ENCODE measurements around the gene ADK.
"Not testable (repeated sequence)": the region's sequence is repeated elsewhere in the genome, so short reads cannot be mapped to it uniquely, and the experiment has no call there.

The ADK gene

DNA sequence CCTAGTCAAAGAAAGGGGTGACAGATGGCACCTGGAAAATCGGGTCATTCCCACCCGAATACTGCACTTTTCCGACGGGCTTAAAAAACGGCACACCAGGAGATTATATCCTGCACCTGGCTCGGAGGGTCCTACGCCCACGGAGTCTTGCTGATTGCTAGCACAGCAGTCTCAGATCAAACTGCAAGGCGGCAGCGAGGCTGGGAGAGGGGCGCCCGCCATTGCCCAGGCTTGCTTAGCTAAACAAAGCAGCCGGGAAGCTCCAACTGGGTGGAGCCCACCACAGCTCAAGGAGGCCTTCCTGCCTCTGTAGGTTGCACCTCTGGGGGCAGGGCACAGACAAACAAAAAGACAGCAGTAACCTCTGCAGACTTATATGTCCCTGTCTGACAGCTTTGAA is 66.1 kb downstream of the ADK start:
- DNase-seq; intact Hi-C loops (cut with DNase I): not testable (repeated sequence)

DNA sequence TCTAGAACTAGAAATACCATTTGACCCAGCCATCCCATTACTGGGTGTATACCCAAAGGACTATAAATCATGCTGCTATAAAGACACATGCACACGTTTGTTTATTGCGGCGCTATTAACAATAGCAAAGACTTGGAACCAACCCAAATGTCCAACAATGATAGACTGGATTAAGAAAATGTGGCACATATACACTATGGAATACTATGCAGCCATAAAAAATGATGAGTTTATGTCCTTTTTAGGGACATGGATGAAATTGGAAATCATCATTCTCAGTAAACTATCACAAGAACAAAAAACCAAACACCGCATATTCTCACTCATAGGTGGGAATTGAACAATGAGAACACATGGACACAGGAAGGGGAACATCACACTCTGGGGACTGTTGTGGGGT is 71.4 kb downstream of the ADK start:
- DNase-seq; intact Hi-C loops (cut with DNase I): not testable (repeated sequence)

DNA sequence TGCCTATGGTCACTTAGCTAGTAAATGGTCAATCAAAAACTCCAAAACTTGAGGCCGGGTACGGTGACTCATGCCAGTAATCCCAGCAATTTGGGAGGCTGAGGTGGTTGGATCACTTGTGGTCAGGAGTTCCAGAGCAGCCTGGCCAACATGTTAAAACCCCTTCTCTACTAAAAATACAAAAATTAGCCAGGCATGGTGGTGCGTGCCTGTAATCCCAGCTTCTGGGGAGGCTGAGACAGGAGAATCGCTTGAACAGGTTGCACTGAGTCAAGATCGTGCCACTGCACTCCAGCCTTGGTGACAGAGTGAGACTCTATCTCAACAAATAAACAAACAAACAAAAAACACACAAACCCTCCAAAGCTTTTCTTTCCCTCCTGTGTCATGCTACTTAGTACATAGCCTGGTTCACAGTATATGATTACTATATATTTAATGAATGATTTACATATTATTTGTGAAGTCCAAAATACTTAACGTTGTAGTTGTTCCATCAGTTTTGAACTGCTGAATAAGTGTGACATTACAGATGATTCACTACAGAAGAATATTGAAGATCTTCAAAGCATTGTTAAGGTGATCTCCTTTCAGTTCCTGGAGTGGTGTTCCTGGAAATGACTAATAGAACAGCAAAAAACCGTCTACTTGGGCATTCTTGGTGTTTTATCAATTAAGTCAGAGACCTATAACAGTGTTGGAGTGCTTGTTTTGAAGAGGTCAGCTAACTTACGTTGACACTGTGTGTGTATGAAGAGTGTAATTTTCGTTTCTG is 72.9 kb downstream of the ADK start:
- intact Hi-C loops (cut with DNase I) = no loop called here
- no peak for DNase-seq

DNA sequence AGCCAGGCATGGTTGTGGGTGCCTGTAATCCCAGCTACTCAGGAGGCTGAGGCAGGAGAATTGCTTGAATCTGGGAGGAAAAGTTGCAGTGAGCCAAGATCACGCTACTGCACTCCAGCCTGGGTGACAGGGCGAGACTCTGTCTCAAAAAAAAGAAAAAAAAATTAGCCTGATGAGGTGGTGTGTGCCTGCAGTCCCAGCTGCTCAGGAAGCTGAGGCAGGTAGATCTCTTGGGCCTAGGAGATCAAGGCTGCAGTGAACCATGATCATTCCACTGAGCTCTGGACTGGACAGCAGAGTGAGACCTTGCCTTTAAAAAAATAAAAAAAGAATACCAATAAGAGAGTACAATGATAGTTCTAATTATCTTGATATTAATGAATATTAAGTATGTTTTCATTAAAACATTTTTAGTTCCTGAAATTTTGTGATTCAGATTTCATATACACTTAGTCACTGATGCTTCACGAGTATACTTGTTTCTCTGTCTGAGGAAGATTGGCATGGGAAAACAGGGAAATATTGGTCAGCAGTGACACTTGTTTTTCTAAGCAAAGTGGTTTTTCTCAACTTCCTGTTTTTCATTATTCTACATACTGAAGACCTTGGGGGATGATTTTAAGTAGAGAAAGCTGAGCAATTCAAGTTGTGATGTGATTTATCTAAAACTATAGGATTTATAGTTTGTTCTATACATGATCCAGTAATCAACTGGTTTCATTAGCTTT is 76.8 kb downstream of the ADK start:
- DNase-seq = no peak
- intact Hi-C loops (cut with DNase I) = no loop called here

DNA sequence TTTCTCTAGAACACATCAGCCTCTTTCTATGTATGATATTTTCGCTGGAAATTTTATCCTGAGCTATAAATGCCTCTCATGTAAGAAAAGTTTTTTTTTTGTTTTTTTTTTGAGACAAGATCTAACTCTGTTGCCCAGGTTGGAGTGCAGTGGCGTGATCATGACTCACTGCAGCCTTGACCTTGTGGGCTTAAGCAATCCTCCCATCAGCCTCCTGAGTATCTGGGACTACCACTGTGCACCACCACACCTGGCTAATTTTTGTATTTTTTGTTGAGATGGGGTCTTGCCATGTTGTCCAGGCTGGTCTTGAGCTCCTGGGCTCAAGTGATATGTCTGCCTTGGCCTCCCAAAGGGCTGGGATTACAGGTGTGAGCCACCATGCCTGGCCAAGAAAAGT is 80.4 kb downstream of the ADK start:
- intact Hi-C loops (cut with DNase I) = no loop called here
- DNase-seq = no peak

DNA sequence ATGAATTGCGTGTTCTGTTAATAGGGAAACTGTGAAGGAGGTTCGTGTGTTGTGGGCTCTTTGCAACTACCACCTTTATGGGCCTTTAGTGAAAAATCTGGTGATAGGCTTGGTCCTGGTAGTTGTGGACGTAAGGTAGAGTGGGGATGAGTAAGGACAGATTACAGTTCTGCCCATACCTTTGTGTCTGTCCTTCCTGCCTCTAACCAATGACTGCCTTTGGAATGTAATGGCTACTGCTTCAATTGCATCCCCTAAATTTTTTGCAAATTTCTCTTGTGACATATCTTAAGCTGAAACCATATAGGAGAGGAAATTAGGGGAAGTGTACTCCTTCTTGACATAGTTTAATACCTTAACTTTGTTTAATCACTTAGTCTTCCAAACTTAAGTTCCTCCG is 82.3 kb downstream of the ADK start:
- intact Hi-C loops (cut with DNase I) = no loop called here
- no peak for DNase-seq

DNA sequence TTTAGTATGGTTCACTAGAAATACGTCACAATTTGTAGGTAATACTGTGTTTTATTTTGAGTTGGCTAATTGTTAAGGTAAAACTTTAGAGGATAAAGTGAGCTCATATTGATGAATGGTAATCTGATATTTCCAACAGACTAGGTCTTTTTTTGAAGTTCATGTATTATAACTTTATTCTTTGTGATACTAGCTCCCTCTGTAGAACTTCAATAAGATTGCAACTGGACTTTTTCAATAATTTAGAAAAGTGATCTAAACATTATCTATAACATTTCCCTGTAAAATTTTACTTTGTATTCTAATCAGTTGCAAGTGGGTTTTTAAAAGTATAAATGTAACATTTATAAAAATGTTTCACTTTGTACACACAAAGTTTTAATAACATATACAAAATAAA is 83.5 kb downstream of the ADK start:
- intact Hi-C loops (cut with DNase I) = no loop called here

DNA sequence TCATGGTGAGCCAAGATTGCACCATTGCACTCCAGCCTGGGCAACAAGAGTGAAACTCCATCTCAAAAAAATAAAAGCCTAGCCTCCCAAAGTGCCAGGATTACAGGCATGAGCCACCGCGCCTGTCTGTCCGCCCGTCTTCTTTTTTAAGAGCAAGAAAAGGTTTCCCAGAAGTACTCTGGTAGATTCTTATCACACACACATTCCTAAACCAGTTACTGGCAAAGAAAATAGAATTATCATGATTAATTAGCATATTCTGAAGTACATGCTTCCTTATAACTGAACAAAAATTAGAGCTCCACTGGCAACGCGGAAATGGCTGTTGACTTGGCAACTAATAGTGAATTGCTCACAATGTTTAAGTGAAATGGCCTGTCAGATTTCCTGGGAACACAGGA is 87.0 kb downstream of the ADK start:
- intact Hi-C loops (cut with DNase I) = no loop called here
- DNase-seq = peak in 3 of 42 donors; percentile 10 to 55 (median 21)

More for the DNA sequence above, 83.5 kb downstream of the ADK start:
- no peak for DNase-seq

DNA sequence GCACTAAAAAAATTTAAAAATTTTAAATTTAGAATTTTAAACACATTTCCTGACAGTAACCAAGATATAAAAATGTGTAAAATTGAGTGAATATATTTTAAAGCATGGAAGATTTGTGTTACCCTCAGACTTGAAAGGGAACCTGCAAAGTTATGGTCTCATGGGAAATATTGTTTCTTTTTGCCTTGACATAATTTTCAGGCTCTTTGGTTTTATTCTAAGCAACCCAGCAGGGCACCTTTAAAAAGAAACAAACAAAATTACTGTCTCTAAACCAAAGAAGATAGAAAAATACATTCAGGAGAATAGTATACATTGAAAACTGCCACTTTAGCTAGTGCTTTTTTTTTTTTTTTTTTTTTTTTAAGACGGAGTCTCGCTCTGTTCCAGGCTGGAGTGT is 87.5 kb downstream of the ADK start:
- DNase-seq = no peak
- intact Hi-C loops (cut with DNase I) = no loop called here

DNA sequence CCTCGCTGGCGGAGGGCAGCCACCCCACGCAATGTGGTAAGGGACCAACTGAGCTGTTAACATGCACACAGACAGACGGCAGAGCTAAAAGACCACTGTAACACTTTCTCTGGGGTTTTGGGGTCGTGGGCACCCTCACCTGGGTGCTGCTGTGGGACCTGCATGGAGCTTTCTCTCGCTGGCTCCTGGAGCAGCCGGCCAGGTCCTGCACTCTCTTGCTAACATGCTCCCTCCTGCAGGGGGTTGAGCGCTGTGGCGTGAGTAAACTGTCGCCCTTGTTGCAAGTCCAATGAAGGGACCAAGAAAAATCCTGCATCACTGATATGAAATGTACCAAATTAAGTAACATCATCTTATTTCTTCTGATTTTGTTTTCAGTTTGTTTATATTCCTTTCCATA is 92.0 kb downstream of the ADK start:
- intact Hi-C loops (cut with DNase I) = no loop called here
- no peak for DNase-seq

DNA sequence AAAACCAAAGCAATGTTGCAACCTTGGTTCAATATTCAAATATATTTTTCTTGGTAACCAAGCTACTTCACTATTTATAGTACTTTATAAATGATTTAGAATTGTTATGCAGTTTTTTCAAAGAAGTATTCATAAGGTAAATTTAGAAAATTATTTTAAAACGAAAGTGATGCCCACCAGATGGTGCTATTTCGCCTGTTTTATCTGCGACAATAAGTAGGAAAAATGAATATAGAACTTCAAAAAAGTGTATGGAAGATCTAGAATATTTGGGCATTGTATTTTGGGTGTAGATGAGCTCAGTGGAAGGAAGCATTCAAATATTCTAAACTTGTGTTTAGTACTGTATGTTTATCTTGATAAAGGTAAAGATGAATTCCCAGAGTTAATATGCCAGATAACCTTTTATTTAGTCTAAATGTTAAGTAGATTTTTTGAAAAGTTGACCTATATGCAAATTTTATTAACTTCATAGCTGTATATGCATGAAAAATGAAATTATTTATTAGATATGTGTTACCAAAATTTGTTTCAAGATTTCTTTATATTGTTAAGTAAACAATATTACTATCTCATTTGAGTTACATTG is 93.2 kb downstream of the ADK start:
- intact Hi-C loops (cut with DNase I) = no loop called here
- DNase-seq = peak in 8 of 42 donors; percentile 10 to 61 (median 30)

DNA sequence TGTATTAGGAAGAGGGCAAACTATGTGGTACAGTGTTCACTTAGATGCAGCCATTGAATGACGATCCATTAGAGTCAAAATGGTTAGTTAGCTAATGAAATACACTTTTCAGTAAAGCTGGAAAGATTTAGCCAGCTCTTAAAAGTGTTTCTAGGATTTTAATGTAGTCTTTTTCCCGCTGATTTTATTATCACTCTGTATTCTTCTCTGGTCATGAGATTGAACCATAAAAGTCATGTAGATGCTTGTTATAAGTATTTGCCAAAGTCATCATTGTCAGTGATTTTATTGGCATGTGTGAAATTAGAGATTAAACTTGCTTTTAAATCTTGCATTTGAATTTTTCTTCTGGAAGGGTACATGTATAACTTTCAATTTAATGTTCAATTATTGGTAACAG is 93.8 kb downstream of the ADK start:
- intact Hi-C loops (cut with DNase I) = no loop called here
- no peak for DNase-seq

DNA sequence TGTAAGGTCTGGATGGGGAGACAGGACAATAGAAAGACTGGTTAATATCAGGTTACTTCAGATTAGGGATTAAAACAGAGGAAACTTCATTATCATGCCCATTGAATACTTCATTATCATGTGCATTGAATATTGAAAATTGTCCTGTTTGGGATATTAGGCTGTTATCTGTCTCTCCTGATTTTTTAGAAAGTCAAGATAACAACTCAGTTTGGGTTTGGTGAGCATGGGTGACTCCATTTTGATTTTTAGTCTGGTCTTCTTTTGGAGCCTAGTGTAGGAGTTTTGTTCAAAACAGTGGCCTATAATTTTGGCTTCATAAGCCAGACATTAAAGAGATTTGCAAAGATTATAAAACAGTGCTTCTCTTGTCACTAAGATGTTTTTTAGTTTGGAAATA is 95.5 kb downstream of the ADK start:
- DNase-seq = no peak
- intact Hi-C loops (cut with DNase I) = no loop called here

DNA sequence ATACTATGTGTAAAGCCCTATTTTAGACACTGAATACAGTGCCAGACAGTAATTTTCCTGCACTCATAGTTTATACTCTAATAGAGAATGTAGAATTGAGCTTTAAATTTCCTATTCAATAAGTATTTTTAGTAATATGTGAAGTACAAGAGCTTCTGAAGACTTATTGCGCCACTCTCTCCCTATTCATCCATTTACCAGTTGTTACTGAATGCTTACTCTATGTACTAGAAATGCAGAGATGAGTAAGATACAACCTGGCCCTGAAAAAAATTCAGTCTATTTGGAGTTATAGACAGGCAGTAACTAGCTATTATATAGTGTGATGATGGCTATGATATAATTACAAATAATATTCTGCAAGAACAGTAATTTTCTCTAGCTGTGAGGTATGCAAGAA is 98.8 kb downstream of the ADK start:
- intact Hi-C loops (cut with DNase I) = no loop called here
- DNase-seq = no peak

DNA sequence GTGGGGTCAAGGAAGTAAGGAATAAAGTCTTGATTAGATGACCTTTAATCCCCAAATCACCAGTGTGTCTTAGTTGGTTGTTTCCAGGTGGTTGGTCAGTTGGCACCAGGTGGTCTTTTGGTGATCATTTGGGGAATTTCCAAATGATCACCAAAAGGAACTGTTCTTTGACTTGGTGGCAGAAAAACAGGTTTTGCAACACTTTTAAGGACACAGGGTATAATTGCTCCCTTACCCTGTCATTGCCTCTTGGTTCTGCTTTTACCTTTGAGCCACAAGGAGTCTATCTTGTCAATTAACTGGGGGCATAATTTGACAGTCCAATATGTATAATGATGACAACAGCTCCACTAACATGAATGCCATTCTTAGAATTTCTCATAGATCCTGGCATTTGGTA is 104.2 kb downstream of the ADK start:
- intact Hi-C loops (cut with DNase I) = no loop called here

DNA sequence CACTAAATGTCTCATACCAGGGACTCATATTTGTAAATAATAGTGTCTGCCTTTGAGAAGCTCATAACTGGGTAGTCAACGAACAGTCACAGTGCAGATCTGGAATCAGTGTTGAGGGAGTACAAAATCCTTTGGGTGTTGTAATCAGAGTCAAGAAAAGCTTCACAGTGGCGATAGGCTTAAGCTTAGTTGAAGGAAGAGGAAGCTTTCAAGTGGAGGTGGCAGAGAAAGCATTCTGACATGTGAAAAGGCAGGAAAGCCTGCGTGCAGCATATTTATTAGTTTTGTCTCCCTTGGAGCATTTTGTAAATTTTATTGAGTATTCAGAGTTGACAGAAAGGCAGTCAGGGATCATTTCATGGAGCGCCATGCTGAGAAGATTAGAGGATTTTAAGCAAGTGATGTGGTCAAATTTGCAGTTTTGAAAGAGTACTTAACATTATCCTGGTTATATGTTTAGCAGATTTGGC is 104.9 kb downstream of the ADK start:
- no peak for DNase-seq
- intact Hi-C loops (cut with DNase I) = no loop called here

More for the DNA sequence above, 104.2 kb downstream of the ADK start:
- DNase-seq = no peak

DNA sequence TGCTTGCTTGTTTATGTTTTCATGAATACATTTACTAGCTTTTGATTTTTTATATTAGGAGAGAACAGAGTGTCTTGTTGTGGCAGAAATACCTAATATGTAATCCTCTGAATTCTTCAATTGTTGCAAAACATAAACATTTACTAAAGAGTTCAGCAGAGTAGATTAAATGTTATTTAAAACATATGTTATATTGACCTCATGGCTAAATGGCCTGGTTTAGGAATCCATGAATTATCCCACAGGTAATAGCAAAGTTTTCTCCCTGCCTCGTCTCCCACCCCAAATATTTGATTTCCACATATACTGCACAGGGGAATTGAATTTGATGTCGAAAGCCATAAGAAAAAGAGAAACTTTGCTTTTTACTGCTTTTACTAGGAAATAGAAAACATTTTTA is 111.8 kb downstream of the ADK start:
- intact Hi-C loops (cut with DNase I) = loop anchor here (10.0 kb wide), 1 partner anchor 972 kb away; the partner anchor contains the start of gene COMTD1
- DNase-seq = no peak

DNA sequence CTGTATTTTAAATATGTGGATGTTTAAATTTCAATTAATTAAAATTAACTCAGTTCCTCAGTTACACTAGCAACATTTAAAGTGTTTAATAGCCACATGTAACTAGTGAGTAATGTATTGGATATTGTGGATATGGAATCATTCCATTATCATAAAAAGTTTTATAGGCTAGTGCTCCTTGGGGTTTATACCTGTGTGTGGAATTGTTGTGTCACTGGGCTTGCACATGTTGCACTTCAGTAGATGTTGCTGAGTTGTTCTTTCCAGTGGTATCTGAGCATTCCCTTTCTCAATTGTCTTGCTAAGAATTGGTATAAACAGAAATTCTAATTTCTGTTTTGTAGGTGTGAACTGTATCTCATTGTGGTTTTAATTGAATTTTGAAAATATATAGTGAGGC is 113.0 kb downstream of the ADK start:
- DNase-seq = no peak
- intact Hi-C loops (cut with DNase I) = loop anchor here (10.0 kb wide), 1 partner anchor 971 kb away; the partner anchor contains the start of gene COMTD1

DNA sequence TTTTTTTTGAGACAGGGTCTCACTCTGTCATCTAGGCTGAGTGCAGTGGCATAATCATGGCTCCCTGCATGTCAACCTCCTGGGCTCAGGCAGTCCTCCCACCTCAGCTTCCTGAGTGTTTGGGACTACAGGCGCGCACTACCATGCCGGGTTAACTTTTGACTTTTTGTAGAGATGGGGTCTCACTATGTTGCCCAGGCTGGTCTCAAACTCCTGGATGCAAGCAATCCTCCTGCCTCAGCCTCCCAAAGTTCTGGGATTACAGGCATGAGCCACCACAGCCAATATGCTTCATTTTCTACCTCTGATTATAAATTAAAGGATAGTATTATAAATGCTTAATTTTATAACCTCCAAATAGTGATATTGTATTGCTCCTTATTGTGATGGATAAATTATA is 121.3 kb downstream of the ADK start:
- intact Hi-C loops (cut with DNase I) = no loop called here
- no peak for DNase-seq

DNA sequence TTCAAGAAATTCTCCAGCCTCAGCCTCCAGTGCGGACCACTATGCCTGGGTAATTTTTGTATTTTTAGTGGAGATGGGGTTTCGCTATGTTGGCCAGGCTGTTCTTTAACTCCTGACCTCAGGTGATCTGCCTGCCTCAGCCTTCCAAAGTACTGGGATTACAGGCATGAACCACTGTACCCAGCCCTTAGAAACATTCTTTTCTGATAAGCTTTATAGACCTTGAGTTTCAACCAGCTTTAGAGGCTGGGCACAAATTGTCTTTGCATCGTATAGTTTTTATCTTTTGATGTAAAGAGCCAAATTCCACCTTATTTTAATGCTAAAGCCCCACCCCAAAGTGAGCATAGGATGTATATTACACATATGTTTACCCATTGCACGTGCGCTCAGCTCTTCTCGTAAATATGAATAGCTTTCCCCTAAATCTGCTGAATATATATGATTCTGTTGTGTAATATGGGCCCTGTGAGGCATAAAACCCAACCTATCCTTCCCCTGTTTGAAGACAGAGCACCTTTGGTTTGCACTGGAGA is 124.8 kb downstream of the ADK start:
- intact Hi-C loops (cut with DNase I) = no loop called here
- no peak for DNase-seq
